Measurements from ENCODE around the gene PRR23B. TPM values are rescaled to one million over a fixed set of nuclear protein-coding genes. Genes with fewer than 3 reads are reported as not detected.

The PRR23B gene
- total RNA-seq, 1 donor from 2014 or later: not detected

Other genes with a start within 250 kb of the PRR23B start
- 19.1 to 23.5 TPM (median 20.2 TPM) in 3 replicates for gene PIK3CB, start 186.0 kb downstream of the PRR23B start, total RNA-seq
- not detected in 3 replicates for gene FOXL2, start 73.8 kb downstream of the PRR23B start, total RNA-seq
- gene FOXL2NB, start 73.7 kb downstream of the PRR23B start, total RNA-seq: not detected in 3 replicates
- not detected in 3 replicates for gene PRR23A, start 14.7 kb downstream of the PRR23B start, total RNA-seq
- not detected in 3 replicates for gene PRR23C, start 24.0 kb upstream of the PRR23B start, total RNA-seq